ENCODE data around the gene ZNF579. TPM values are rescaled to one million over a fixed set of nuclear protein-coding genes. Genes with fewer than 3 reads are reported as not detected.

ZNF579 gene
- total and polyA plus RNA-seq, 2 of the 13 experiments (the other 11 are each of a cell fraction or from before 2014, with no cell fraction given), result 2.1 to 2.9 TPM

- TF ChIP-seq ZBTB10 (CRISPR knock-in tag; IDR thresholded peaks at IDR 0.05; ENCODE audit: borderline replicate concordance), result no peak
- TF ChIP-seq NFIC (IDR thresholded peaks at IDR 0.05; ENCODE audit: low read length), result no peak
- peak; percentile 27; the same call in 1 of the 2 replicates for TF ChIP-seq KLF6 (CRISPR knock-in tag; IDR thresholded peaks at IDR 0.05)
- TF ChIP-seq ZNF430 (CRISPR knock-in tag; IDR thresholded peaks at IDR 0.05), result no peak
- TF ChIP-seq RBM39 (IDR thresholded peaks at IDR 0.05; ENCODE audit: low read depth, low read length, poor library complexity, severe bottlenecking), result no peak
- TF ChIP-seq RERE (CRISPR knock-in tag; IDR thresholded peaks at IDR 0.05; ENCODE audit: low read depth), result no peak
- TF ChIP-seq MXD4 (CRISPR knock-in tag; IDR thresholded peaks at IDR 0.05), result no peak
- no peak for TF ChIP-seq ZNF446 (CRISPR knock-in tag; IDR thresholded peaks at IDR 0.05)
- TF ChIP-seq ZBTB44 (CRISPR knock-in tag; IDR thresholded peaks at IDR 0.05), result no peak
- no peak for TF ChIP-seq RNF2 (conservative IDR thresholded peaks at IDR 0.05; ENCODE audit: low read depth)
- no peak for TF ChIP-seq ZBTB1 (CRISPR knock-in tag; IDR thresholded peaks at IDR 0.05; ENCODE audit: borderline replicate concordance)
- no peak for TF ChIP-seq ATF7 (IDR thresholded peaks at IDR 0.05)
- no peak for TF ChIP-seq ATF7 (CRISPR knock-in tag; IDR thresholded peaks at IDR 0.05)
- no peak for TF ChIP-seq ZNF30 (CRISPR knock-in tag; IDR thresholded peaks at IDR 0.05)
- no peak for TF ChIP-seq ZNF775 (CRISPR knock-in tag; IDR thresholded peaks at IDR 0.05; ENCODE audit: borderline replicate concordance)
- TF ChIP-seq ZC3H13 (CRISPR knock-in tag; IDR thresholded peaks at IDR 0.05), result no peak
- TF ChIP-seq HOXA5 (CRISPR knock-in tag; IDR thresholded peaks at IDR 0.05), result no peak
- no peak for TF ChIP-seq TAF1 (CRISPR knock-in tag; IDR thresholded peaks at IDR 0.05)
- TF ChIP-seq DMAP1 (CRISPR knock-in tag; IDR thresholded peaks at IDR 0.05), result peak; percentile 36; the same call in 1 of the 2 replicates
- no peak for TF ChIP-seq TCF12 (IDR thresholded peaks at IDR 0.05)
- TF ChIP-seq TCF12 (CRISPR knock-in tag; IDR thresholded peaks at IDR 0.05), result no peak
- no peak for TF ChIP-seq ZBTB7A (CRISPR knock-in tag; IDR thresholded peaks at IDR 0.05)
Observed at GRCh38 chr19:55553217-55554182, 27.1 kb downstream of the ZNF579 start (continued).
